ENCODE data around the gene TNFSF15.

TNFSF15 gene

GRCh38 chr9:114805670-114806525 is at the start of gene TNFSF15:
Gene TNFSF15 (minus strand): TSS chr9:114806039. CDS start chr9:114806012, 27 bp downstream.
- peak; percentile 88 for DNase-seq

- no peak for DNase-seq
These were observed 49.6 kb upstream of the TNFSF15 start for GRCh38 chr9:114855488-114855887.

- no peak for DNase-seq
These were observed 49.0 kb upstream of the TNFSF15 start for GRCh38 chr9:114854736-114855355.

DNA sequence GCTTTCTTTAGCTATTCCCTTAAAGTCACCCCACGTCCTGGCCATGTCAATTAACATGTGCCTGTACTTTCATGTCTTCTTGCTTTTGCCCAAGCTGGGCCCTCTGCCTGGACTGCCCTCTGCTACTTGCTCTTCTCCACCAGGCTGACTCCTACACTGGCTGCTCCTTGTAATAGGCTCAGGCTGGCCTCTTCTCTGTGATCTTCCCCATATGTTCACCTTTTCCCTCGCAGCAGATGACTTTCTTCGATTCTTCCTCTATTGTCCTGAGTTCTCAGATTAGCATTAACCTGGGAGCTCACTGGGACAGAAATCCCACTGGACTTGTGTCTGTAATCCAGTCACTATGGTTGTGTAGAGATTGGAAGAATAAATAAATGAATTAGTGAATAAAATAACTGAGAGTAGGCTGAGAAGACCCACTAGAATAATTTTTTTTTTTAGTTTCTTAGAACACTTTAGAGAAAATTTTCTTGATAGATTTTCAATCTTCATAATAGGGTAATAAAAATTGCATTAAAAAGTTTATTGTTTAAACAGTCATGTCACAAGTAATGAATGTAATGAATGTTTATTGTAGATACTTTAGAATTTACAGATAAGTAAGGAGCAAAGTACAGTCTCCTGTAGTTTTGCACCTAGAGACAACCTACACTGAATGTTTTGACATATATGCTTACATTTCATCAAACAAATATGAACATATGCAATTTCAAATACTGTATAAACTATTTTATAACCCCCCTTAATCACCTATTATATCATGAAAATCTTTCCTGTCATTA is 47.4 kb upstream of the TNFSF15 start:
- no peak for DNase-seq

GRCh38 chr9:114852050-114852594 is 46.3 kb upstream of the TNFSF15 start:
- DNase-seq = no peak

DNA sequence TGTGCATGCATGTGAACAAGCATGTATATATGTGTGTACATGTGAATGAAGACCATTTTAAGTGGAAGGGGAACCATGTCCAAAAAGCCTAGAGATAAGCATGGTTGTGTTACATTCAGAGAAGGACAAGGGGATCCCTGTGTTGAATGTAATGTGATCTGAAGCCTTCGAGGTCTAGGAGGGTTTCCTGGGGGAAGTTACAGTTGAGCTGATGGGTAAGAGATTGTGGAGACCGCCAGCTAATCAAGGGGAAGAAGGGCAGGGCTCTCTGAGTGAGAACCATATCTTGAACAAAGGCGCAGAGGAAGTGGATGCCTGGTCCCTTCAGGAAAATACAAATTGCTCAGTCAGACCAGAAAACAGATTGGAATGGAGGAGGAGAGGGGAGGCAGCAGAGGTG is 45.5 kb upstream of the TNFSF15 start:
- no peak for DNase-seq

DNA sequence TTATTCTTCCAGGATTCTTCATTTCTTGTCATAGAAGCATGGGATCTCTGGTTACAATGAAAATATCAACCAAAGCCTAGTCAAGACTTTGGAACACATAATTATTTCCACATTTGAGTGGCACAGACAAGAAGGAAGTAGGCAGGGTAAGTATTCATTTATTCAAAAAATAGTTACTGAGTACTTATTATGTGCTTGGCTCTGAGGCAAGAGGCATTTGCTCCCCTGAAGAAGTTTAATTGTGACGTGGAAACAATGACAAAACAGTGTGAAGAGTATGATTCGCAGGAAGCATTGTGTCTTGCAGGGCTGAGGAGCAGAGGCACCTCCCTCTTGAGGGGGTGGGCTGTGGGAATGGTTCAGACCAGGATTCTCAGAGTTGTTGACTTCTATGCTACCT is 45.0 kb upstream of the TNFSF15 start:
- DNase-seq = no peak

- DNase-seq = no peak
These were observed 43.6 kb upstream of the TNFSF15 start for GRCh38 chr9:114849450-114849849.

- no peak for DNase-seq
These were observed 41.9 kb upstream of the TNFSF15 start for GRCh38 chr9:114847492-114848417.

DNA sequence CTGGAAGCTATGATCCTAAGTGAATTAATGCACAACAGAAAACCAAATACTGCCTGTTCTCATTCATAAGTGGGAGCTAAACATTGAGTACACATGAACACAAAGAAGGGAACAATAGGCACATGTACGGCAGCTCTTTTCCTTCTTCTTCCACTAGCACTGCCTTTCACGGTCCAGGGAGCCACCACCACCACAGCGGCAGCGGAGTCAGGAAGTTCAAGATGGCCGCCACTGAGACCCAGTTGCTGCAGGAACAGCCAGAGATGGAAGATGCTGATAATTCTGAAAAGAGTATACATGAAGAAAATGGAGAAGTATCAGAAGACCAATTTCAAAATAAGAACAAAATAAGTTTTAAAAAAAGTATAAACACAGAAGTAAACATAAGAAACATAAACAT is 39.5 kb upstream of the TNFSF15 start:
- DNase-seq = no peak

GRCh38 chr9:114844766-114845165 is 38.9 kb upstream of the TNFSF15 start:
- no peak for DNase-seq

DNA sequence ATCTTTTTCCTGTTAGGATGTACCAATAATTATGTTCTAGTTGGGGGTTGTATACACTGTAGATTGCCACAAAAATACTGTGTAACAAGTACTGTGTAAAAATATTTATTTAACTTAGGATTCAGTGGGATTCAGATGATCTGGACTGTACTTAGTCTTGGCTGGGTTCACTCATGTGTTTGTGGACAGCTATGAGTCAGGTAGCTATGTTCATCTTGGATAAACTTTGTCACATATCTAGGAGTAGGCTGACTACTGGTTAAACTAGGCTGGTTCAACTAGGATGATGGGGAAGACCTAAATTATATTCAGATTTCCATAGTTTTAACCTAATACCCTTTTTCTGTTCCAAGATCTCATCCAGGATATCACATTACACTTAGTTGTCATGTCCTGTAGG is 32.1 kb upstream of the TNFSF15 start:
- DNase-seq = no peak

GRCh38 chr9:114836769-114837168 is 30.9 kb upstream of the TNFSF15 start:
- no peak for DNase-seq

- no peak for DNase-seq
These were observed 28.5 kb upstream of the TNFSF15 start for GRCh38 chr9:114834386-114834785.

DNA sequence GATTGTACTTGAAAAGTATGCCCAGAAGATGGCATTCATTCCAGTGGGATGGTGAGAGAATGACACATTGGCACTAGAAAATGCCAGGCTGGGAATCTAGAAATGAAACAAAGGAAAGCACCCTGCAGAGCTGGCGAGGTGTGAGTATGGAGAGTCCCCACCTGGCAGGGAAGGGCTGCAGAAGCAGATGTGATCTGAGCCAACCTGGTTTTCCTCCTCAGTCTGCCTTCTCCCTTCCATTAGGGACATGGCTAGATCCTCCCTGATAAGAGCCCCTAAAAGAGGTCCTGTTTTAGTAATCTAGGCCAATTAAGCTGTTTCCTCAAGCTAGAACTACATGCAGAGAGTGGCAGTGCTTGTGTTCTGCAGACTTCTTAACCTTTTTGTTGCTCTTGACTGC is 24.7 kb upstream of the TNFSF15 start:
- peak; percentile 15 for DNase-seq

GRCh38 chr9:114829574-114830440 is 24.0 kb upstream of the TNFSF15 start:
- no peak for DNase-seq

GRCh38 chr9:114828303-114828650 is 22.4 kb upstream of the TNFSF15 start:
- no peak for DNase-seq

DNA sequence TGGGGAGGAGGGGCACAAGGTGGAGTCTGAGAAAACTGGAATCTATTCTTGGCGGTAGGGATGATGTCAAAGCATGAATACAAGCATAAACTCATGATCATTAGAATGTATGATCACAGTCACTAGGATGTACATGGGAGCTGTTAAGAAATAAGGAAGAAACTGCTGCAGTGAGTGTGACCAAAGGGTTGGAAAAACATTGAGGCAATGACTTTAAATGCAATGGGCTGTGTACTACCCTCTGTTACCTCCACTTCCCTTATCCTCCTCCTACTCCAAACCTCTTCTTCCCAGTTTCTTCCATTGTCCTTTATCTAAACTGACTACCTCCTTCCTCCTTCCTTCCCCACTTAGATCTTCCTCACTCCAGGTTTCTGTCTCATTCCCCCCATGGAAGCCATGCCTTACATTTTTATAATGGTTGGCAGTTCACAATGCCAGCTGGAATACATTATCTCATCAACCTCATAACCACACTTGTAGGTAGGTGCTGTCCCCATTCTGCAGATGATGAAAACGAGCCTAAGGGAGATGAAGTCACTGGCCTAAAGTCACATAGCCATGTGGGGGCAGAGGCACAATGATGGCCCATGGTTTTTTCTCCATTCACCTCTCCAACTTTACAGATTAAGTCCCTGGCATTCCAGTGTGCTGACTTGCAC is 21.9 kb upstream of the TNFSF15 start:
- DNase-seq = no peak

DNA sequence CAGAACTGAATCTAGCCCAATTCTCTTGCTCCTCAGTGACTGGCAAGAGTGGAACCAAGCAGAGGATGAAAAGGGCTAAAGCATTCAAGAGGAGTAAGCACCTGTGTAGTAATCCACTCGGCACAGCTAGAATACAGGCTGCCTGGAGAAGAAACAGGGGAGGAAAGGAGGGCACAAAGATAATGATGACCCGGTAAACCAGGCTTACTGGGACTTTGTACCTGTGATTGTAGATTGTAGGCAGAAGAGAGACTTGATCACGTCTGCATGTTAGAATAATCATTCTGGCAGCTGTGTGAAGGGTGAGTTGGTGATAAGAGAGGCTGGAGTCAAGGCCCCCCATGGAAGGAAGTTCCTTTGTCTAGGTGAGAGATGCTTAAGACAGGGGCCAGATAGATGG is 20.6 kb upstream of the TNFSF15 start:
- no peak for DNase-seq

GRCh38 chr9:114825126-114825795 is 19.4 kb upstream of the TNFSF15 start:
- no peak for DNase-seq

All from NCI-H510A treated with DMSO at 0.1 percent for 48 hours (cell line).